GM12878 (cell line): Measurements from ENCODE around the gene KIAA1328. TPM values are rescaled to one million over a fixed set of nuclear protein-coding genes. Genes with fewer than 3 reads are reported as not detected.

Experiments used
- ATAC-seq: fragments of 200-7000 bp; cut with Tn5 transposase; 3 replicates; pipeline ENCODE4 v1.9.1; 2020; ENCODE audit warnings: mild to moderate bottlenecking, moderate library complexity
- BruUV-seq: library from RNA; stranded (reverse); fragments of 400-500 nt; replicated peaks from 2 replicates; lab custom pipeline; 2021; lab: Mats Ljungman, UMichigan
- CTCF ChIA-PET: fragments of 300-600 bp; sonication (Branson Sonifier 250); formaldehyde crosslinking; extraction: SDS; loops from one replicate; lab custom pipeline; 2021; ENCODE audit warnings: inconsistent platforms; lab: Yijun Ruan, JAX
- POLR2A ChIA-PET: fragments of 350-600 bp; formaldehyde crosslinking; extraction: SDS; loops from one replicate; lab custom pipeline; 2021; ENCODE audit warnings: inconsistent platforms; lab: Charles Lee
- RAD21 ChIA-PET: fragments of 300-600 bp; sonication (Branson Sonifier 250); formaldehyde crosslinking; loops from one replicate; lab custom pipeline; 2023; ENCODE audit warnings: antibody characterized with exemption; ENCODE audit not compliant: unreplicated experiment; lab: Charles Lee
- SMC1A ChIA-PET: fragments of 300-600 bp; sonication (Branson Sonifier 250); formaldehyde crosslinking; loops from one replicate; lab custom pipeline; 2023; ENCODE audit not compliant: unreplicated experiment, uncharacterized antibody; lab: Charles Lee
- DNase-seq: peaks from one replicate; pipeline ENCODE4 v3.0.0-alpha.2; 2011; ENCODE audit warnings: low read depth, low spot score
- FAIRE-seq: peaks from 3 replicates; lab custom pipeline; 2011; peaks lifted over from hg19 to GRCh38; lab: Jason Lieb, UNC
- H2AFZ ChIP-seq: 2 replicates; pipeline ENCODE4 v1.6.0; 2011; ENCODE audit warnings: low read depth, low read length, control low read depth; ENCODE audit not compliant: control insufficient read depth
- H3K27ac ChIP-seq: 2 replicates; pipeline ENCODE4 v1.5.1; 2011; ENCODE audit warnings: control low read depth; ENCODE audit not compliant: control insufficient read depth, insufficient read depth
- H3K27me3 ChIP-seq, 2 experiments: replicated peaks in 1 of 2; 2 replicates each; pipeline versions ENCODE4 v1.6.0 to v1.6.1; 2011; ENCODE audit warnings: low read length in 1 of 2; ENCODE audit not compliant: control insufficient read depth in 2 of 2, insufficient read depth in 2 of 2
- H3K36me3 ChIP-seq, 2 experiments: 2 replicates each; pipeline ENCODE4 v1.5.1; 2011; ENCODE audit warnings: low read length in 1 of 2; ENCODE audit not compliant: control insufficient read depth in 2 of 2, insufficient read depth in 2 of 2
- H3K4me1 ChIP-seq: 2 replicates; pipeline ENCODE4 v1.6.1; 2011; ENCODE audit warnings: mild to moderate bottlenecking, low read length, moderate library complexity, mixed read lengths; ENCODE audit not compliant: control insufficient read depth, insufficient read depth
- H3K4me2 ChIP-seq: 2 replicates; pipeline ENCODE4 v1.6.0; 2011; ENCODE audit warnings: control low read depth; ENCODE audit not compliant: control insufficient read depth, insufficient read depth
- H3K4me3 ChIP-seq: fragments of 200-600 bp; sonication (generic); 2 replicates; pipeline ENCODE4 v1.5.1; 2016
- H3K79me2 ChIP-seq: 2 replicates; pipeline ENCODE4 v1.6.0; 2011; ENCODE audit warnings: low read length; ENCODE audit not compliant: control insufficient read depth, insufficient read depth
- H3K9ac ChIP-seq: 2 replicates; pipeline ENCODE4 v1.8.0; 2011; ENCODE audit warnings: low read length, control low read depth, mixed read lengths; ENCODE audit not compliant: control insufficient read depth, insufficient read depth
- H3K9me3 ChIP-seq: replicated peaks from 3 replicates; pipeline ENCODE4 v1.5.1; 2011; ENCODE audit warnings: mild to moderate bottlenecking, low read length; ENCODE audit not compliant: control insufficient read depth, insufficient read depth
- H4K20me1 ChIP-seq: 2 replicates; pipeline ENCODE4 v1.6.0; 2011; ENCODE audit not compliant: control insufficient read depth, insufficient read depth
- PML ChIP-seq: IDR thresholded peaks from 2 replicates; pipeline ENCODE4 v1.6.1; 2012; ENCODE audit warnings: low read length, inconsistent platforms
- POLR2AphosphoS2 ChIP-seq: IDR thresholded peaks from 2 replicates; pipeline ENCODE4 v1.6.1; 2011; ENCODE audit warnings: low read depth, mild to moderate bottlenecking, low read length, improper control_type of control experiment, moderate library complexity
- SPI1 ChIP-seq: IDR thresholded peaks from 2 replicates; pipeline ENCODE4 v1.6.1; 2011; ENCODE audit warnings: low read depth, mild to moderate bottlenecking, low read length, moderate library complexity, borderline replicate concordance; ENCODE audit not compliant: insufficient read depth
- ZBED1 ChIP-seq: IDR thresholded peaks from 2 replicates; pipeline ENCODE4 v1.6.1; 2016; ENCODE audit warnings: borderline replicate concordance
- WGBS: methylation state at CpG from one replicate; pipeline ENCODE4 v1.1.6; 2016; ENCODE audit warnings: low lambda C conversion rate; ENCODE audit not compliant: insufficient replicate concordance, insufficient coverage; ENCODE audit errors: missing lambda C conversion rate; 5-methylcytosine and 5-hydroxymethylcytosine counted together
- in situ Hi-C: fragments of 300-500 bp; cut with MboI; formaldehyde crosslinking; loops from 9 replicates; pipeline ENCODE4 v1.14.3; 2018; ENCODE audit warnings: mixed read lengths
- intact Hi-C: fragments of 100-400 bp; cut with micrococcal nuclease; formaldehyde crosslinking; loops from one replicate; pipeline ENCODE4 v1.14.2; 2022; ENCODE audit not compliant: unreplicated experiment
- polyA plus RNA-seq, 11 experiments: library from polyadenylated mRNA; depleted of rRNA in 4 of 11; unstranded in 6 of 11; stranded (reverse) in 5 of 11; fragments of >200 nt; fragmentation: Nextera tagmentation in 4 of 11; fragmentation: Illumina TruSeq in 1 of 11; extraction: Ambion mirVana in 4 of 11; extraction: Trizol in 1 of 11; gene quantifications; 1 replicate in 1 of 11; 2 replicates in 10 of 11; pipeline versions ENCODE4 v1.2.1 to v1.2.3, GENCODE V29; 2011 to 2016; ENCODE audit warnings: inconsistent platforms in 2 of 11, missing spikeins in 2 of 11, low read depth in 1 of 11
- total RNA-seq, 4 experiments: library from RNA; depleted of rRNA in 3 of 4; stranded (reverse); fragments of >200 nt in 3 of 4; fragmentation: Illumina TruSeq in 1 of 4; extraction: Trizol in 1 of 4; gene quantifications; 2 replicates each; pipeline versions ENCODE4 v1.2.1 to v1.2.3, GENCODE V29; 2013 to 2021
- TF ChIP-seq, protein P1 (sequence below): fragments of 450-650 bp; IDR thresholded peaks from 2 replicates; pipeline ENCODE4 v1.6.1; 2014; ENCODE audit warnings: mild to moderate bottlenecking

The KIAA1328 gene
- total and polyA plus RNA-seq, 10 of the 15 experiments (the other 5 are each of a cell fraction or from before 2014, with no cell fraction given), result 3.1 to 7.1 (median 4.6) TPM

DNA sequence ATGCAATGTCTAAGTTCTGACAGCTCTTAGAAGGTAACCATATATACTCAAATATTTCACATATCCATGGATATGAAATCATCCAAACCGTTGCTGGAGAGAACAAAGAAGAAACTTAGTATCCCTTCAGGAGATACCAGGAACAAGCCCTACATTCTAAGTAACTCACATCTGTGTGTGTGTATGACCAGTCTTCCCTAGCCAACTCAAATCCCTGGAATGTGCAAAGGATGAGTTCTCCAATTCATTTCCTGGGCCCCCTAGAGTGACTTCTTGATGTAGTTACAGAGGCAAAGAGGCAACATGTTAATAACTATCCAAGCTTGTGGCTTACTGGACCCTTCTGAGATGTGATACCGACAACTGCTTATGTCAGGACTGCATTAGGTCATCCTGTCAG, 20.2 kb upstream of the KIAA1328 start:
- in situ Hi-C loops, result loop anchor here (25.0 kb wide), 1 partner anchor 1221 kb away; the partner anchor contains the start of gene GALNT1
- H3K4me2 ChIP-seq, result no peak overlapping the region
- TF ChIP-seq, protein P1, sequence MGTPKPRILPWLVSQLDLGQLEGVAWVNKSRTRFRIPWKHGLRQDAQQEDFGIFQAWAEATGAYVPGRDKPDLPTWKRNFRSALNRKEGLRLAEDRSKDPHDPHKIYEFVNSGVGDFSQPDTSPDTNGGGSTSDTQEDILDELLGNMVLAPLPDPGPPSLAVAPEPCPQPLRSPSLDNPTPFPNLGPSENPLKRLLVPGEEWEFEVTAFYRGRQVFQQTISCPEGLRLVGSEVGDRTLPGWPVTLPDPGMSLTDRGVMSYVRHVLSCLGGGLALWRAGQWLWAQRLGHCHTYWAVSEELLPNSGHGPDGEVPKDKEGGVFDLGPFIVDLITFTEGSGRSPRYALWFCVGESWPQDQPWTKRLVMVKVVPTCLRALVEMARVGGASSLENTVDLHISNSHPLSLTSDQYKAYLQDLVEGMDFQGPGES, result no peak
- no peak for TF ChIP-seq SPI1
- no peak for TF ChIP-seq POLR2AphosphoS2
- TF ChIP-seq ZBED1, result no peak
- TF ChIP-seq PML, result no peak
- TF ChIP-seq, all 136 proteins: peak for 0
- H4K20me1 ChIP-seq, result no peaks in the 10 kb centered on the region
- no peak overlapping the region for H3K27ac ChIP-seq
- FAIRE-seq (no peak), DNase-seq (no peak), ATAC-seq (no peak)
- no TSS peak for BruUV-seq
- H3K9me3 ChIP-seq, result no peaks in the 10 kb centered on the region
- H3K4me1 ChIP-seq, result no peaks in the 10 kb centered on the region
- CTCF ChIA-PET, result interaction anchor here (0.6 to 8.3 kb wide), 11 partner anchors 9 to 712 kb away, joined by 3 to 68 read pairs (median 5); partner anchors contain the start of genes KIAA1328 and TPGS2
- SMC1A ChIA-PET, result interaction anchor here (0.6 to 2.2 kb wide), 5 partner anchors 24 to 714 kb away, joined by 3 to 14 read pairs (median 3); no protein-coding TSS in a partner anchor
- H3K9ac ChIP-seq, result no peak overlapping the region
- no peaks in the 10 kb centered on the region for H3K79me2 ChIP-seq
- intact Hi-C loops, result loop anchor here (2.0 to 10.0 kb wide), 3 partner anchors 120 to 712 kb away; no protein-coding TSS in a partner anchor
- RAD21 ChIA-PET, result interaction anchor here (0.8 to 2.5 kb wide), 6 partner anchors 115 to 713 kb away, joined by 3 to 18 read pairs (median 3); no protein-coding TSS in a partner anchor
- 92% methylated on average over 2 of the region's 2 CpGs for WGBS
- H2AFZ ChIP-seq, result no peak overlapping the region
- H3K36me3 ChIP-seq, result peaks cover 6 to 15% of the 10 kb centered on the region in 2 experiments; a peak in 3 of 4 replicates
- POLR2A ChIA-PET, result no interaction called here
- no peak overlapping the region for H3K4me3 ChIP-seq
- no peaks in the 10 kb centered on the region for H3K27me3 ChIP-seq
